NCI-H345 treated with DMSO at 0.1 percent for 48 hours (cell line): ENCODE data around the gene ZNF827.

ENCODE experiments used
- DNase-seq: peaks from one replicate; lab custom pipeline; 2025; ENCODE audit not compliant: unreplicated experiment; lab: John Stamatoyannopoulos, UW

Gene ZNF827

GRCh38 chr4:145763399-145763798, 175.2 kb downstream of the ZNF827 start:
- no peak for DNase-seq

- no peak for DNase-seq
These were observed 175.9 kb downstream of the ZNF827 start for GRCh38 chr4:145762719-145763118.

GRCh38 chr4:145760961-145761929, 177.4 kb downstream of the ZNF827 start:
- no peak for DNase-seq

- DNase-seq: no peak
These were observed 178.4 kb downstream of the ZNF827 start for GRCh38 chr4:145760176-145760575.

- no peak for DNase-seq
These were observed 181.4 kb downstream of the ZNF827 start for GRCh38 chr4:145757188-145757587.

- DNase-seq: no peak
These were observed 182.4 kb downstream of the ZNF827 start for GRCh38 chr4:145756244-145756643.

- DNase-seq: no peak
These were observed 182.8 kb downstream of the ZNF827 start for GRCh38 chr4:145755802-145756201.

- DNase-seq: no peak
These were observed 195.0 kb downstream of the ZNF827 start for GRCh38 chr4:145743641-145744040.

- no peak for DNase-seq
These were observed 197.8 kb downstream of the ZNF827 start for GRCh38 chr4:145740806-145741205.

GRCh38 chr4:145739845-145740244, 198.8 kb downstream of the ZNF827 start:
- no peak for DNase-seq

GRCh38 chr4:145736241-145736831, 202.3 kb downstream of the ZNF827 start:
- no peak for DNase-seq

- no peak for DNase-seq
These were observed 202.8 kb downstream of the ZNF827 start for GRCh38 chr4:145735827-145736226.

GRCh38 chr4:145735347-145735675, 203.3 kb downstream of the ZNF827 start:
- no peak for DNase-seq

- DNase-seq: no peak
These were observed 203.9 kb downstream of the ZNF827 start for GRCh38 chr4:145734576-145735346.

- no peak for DNase-seq
These were observed 204.6 kb downstream of the ZNF827 start for GRCh38 chr4:145734031-145734430.

GRCh38 chr4:145732895-145733880, 205.4 kb downstream of the ZNF827 start:
- DNase-seq: peak; percentile 60

- no peak for DNase-seq
These were observed 206.4 kb downstream of the ZNF827 start for GRCh38 chr4:145732001-145732815.

GRCh38 chr4:145731028-145731427, 207.6 kb downstream of the ZNF827 start:
- DNase-seq: peak; percentile 56

GRCh38 chr4:145730026-145730425, 208.6 kb downstream of the ZNF827 start:
- DNase-seq: no peak

- DNase-seq: no peak
These were observed 215.3 kb downstream of the ZNF827 start for GRCh38 chr4:145723336-145723735.
